ENCODE data around the gene FOXF2. TPM values are rescaled to one million over a fixed set of nuclear protein-coding genes. Genes with fewer than 3 reads are reported as not detected.

FOXF2 gene
- total RNA-seq, 4 donors from 2014 or later: 0.51 to 0.88 (median 0.75) TPM; not detected in 1

DNA sequence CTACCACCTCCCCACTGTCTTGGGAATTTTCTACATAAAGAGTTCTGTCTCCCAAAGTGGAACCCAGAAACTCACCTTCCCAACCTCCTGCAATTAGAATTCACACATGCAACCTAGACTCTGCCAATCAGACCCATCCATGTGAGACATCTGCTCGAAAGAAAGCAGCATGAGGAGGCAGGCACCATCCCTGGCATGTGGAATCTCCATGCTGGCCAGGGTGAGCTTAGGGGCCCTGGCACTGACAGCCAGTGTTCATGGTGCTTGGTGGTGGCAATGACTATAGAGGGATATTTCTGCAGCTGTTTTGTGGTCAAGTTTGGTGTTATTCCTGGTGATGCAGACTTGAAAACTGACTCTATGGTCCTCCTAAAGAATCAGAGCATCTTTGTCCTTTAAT, 17.4 kb upstream of the FOXF2 start:
- TF ChIP-seq, protein P1, sequence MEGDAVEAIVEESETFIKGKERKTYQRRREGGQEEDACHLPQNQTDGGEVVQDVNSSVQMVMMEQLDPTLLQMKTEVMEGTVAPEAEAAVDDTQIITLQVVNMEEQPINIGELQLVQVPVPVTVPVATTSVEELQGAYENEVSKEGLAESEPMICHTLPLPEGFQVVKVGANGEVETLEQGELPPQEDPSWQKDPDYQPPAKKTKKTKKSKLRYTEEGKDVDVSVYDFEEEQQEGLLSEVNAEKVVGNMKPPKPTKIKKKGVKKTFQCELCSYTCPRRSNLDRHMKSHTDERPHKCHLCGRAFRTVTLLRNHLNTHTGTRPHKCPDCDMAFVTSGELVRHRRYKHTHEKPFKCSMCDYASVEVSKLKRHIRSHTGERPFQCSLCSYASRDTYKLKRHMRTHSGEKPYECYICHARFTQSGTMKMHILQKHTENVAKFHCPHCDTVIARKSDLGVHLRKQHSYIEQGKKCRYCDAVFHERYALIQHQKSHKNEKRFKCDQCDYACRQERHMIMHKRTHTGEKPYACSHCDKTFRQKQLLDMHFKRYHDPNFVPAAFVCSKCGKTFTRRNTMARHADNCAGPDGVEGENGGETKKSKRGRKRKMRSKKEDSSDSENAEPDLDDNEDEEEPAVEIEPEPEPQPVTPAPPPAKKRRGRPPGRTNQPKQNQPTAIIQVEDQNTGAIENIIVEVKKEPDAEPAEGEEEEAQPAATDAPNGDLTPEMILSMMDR (IDR thresholded peaks at IDR 0.05; ENCODE audit: low read depth): no peak

DNA sequence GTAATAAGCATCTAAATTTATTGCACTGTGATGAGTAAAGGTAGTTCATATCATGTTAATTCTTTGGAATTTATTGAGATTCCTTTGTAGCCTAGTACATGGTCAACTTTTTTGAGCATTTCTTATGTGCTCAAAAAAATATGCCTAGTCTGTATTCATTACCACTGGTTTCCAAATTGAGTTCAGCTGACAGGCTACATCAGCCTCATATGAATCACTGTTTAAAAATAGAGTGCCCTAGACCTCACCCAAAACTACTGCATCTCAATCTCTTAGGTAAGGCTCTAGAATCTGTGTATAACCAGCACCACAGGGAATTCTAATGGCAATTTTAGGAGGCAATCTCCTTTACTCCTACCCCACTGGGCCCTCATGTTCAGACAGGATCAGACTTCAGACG, 16.7 kb upstream of the FOXF2 start:
- TF ChIP-seq, protein P1 (IDR thresholded peaks at IDR 0.05; ENCODE audit: low read depth): no peak

DNA sequence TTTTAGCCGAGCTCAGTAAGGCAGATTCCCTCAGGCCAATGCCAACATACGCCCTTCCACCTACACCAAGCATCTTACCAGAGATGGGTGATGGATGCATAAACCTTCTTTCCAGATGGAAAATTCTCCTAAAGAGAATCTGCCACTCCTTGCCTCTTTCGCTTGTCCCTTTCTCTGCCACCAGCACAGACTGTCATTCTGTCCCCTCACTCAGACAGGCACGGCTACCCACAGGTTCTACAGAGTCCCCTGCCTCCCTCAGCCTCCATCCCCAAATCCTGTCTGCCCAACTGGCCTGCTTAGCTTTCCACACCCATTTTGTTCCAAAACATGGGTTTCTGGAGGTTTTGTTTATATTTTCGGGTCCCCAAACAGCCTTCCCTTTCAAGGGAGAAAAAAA, 12.7 kb upstream of the FOXF2 start:
- TF ChIP-seq, protein P1 (IDR thresholded peaks at IDR 0.05; ENCODE audit: low read depth): no peak

DNA sequence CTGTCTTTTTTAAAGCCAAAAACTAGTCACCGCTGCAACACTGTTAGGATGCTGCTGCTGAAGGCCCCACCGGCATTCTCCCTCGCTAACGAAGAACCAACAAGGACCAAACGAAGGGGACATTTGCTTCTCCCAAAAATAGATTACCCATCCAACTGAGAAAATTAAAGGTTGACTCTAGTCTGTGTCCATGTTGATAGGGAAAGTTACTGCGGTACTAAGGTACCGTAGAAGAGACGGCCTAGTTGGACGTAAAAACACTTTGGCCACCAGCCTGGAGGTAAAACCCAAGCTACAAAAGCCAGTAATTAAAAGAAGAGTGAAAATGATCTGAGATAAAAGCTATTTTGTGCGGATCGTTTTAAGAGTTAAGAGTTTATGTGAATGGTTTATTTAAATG, 11.8 kb upstream of the FOXF2 start:
- TF ChIP-seq, protein P1 (IDR thresholded peaks at IDR 0.05; ENCODE audit: low read depth): no peak

DNA sequence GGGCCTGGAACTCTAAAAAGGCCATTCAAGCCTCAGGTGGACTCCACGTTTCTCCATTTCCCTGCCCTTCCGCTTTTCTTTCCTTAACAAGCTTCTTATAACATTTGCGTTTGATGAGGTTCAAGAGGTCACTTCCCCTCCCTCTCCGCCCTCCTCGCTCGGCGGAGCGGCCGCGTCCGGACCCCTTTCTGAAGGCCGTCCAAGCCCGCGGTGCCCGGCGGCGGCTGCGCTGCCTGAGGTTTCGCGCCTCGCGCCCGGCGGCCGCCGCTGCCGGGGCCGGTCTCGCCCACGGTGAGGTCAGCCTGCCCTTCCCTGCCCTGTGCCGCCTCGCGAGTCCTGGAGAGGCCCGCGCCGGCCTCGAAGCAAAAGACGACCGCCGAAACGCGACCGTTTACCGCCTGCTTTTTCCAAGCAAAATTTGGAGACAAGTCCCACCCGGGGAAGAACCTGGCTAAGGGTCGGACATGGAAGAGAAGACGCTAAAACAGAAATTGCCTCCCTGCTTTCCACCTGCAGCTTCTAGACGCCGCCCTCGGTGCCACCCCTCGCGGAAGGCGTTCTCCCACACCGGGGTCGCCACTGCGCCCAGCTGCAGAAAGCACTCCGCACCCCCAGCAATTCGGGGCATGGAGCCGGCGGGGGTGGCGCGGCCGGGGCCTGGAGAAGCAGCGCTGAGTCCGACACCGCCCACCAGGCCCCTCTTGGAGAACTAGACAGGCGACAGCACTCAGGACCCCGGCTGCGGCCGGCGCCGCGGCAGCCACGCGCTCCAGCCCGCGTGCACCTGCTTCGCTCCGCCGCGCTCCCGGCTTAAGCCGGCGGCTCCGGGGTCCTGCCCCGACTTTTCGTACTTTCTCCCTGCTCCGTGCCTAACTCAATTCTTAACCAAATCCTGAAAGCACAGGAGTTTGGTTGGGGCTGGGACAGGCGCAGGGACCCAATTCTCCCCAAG, 11.0 kb upstream of the FOXF2 start:
- TF ChIP-seq, protein P1 (IDR thresholded peaks at IDR 0.05; ENCODE audit: low read depth): no peak

DNA sequence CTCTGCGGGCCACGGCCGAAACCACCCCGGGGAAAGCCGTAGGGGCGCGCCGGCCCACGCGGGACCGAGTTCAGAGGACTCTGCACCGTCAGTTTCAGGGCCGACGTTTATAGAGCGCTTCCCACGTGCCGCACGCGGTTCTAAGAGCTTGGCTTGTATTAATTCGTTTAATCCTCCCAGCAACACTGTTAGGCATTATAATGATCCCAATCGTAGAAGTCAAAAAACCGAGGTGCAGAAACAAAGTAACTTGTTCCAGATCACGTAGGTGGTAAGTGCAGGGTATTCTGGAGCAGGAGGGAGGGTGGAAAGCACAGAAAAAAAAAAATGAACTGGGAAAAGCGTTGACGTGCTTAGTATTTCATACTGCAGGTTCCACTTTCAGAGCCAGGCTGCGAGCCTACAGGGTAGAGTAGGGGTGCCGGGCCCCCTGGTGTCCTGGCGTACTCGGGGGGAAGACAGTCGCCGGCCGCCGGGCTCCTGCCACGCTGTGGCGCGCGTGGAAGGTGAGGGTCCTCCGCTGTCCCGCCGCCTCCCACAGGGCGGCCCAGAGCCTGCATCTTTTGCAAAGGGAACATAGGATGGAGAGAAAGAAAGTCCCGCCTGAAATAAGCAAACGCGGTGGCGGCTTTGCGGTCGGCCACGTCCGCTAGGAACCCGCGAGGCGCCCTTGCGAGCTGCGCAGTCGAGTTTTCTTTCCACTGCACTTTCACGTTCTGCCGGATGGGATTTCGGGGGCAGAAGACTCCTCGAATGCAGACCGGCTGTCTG, 10.2 kb upstream of the FOXF2 start:
- TF ChIP-seq, protein P1 (IDR thresholded peaks at IDR 0.05; ENCODE audit: low read depth): no peak

DNA sequence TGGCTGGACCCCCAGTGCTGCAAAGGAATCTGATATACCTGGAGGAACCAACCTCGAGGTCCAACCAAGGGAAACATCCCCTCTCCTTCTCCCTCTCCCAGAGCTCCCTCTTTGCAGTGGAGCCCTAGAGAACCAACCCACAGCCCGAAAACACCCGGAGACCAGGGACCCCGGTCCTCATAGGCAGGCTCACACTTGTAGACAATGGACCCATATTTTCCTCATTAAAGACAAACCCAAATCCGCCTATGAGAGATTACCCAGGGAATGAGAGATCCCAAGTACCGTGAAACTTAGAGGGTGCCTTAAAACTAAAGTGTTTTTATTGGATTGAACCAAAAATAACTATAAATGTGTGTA, 9.6 kb upstream of the FOXF2 start:
- TF ChIP-seq, protein P1 (IDR thresholded peaks at IDR 0.05; ENCODE audit: low read depth): no peak

Data from subcutaneous adipose tissue (tissue), 4 donors.